OCI-LY3 (cell line): Measurements from ENCODE around the gene TTC13.

Experiments used
- EZH2phosphoT487 ChIP-seq: fragments of 200-600 bp; shearing (Covaris generic); IDR thresholded peaks from 2 replicates; pipeline ENCODE4 v1.6.1; 2018; ENCODE audit warnings: antibody characterized with exemption, mixed run types, low read depth
- TF ChIP-seq, protein P1 (sequence below): fragments of 200-600, 300-600 bp; sonication (generic); IDR thresholded peaks from 2 replicates; pipeline ENCODE4 v1.5.1; 2014; ENCODE audit warnings: antibody characterized with exemption, low read length, low read depth

DNA sequence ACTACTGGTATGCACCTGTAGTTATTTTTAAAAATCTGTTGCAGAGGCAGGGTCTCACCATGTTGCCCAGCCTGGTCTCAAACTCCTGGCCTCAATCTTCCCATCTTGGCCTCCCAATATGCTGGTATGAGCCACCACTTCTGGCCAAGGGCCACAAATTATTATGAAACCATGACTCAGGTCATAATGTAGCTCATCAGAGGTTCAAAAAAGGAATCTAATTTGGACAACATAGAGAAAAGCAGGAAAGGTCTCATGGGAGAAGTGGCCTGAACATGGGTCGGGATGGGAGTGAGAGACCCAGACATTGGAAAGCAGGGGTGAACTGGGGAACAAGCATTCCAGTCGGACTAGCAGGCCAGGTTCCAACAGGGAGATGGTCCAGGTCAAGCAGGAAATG, 65.2 kb downstream of the TTC13 start:
- TF ChIP-seq, protein P1, sequence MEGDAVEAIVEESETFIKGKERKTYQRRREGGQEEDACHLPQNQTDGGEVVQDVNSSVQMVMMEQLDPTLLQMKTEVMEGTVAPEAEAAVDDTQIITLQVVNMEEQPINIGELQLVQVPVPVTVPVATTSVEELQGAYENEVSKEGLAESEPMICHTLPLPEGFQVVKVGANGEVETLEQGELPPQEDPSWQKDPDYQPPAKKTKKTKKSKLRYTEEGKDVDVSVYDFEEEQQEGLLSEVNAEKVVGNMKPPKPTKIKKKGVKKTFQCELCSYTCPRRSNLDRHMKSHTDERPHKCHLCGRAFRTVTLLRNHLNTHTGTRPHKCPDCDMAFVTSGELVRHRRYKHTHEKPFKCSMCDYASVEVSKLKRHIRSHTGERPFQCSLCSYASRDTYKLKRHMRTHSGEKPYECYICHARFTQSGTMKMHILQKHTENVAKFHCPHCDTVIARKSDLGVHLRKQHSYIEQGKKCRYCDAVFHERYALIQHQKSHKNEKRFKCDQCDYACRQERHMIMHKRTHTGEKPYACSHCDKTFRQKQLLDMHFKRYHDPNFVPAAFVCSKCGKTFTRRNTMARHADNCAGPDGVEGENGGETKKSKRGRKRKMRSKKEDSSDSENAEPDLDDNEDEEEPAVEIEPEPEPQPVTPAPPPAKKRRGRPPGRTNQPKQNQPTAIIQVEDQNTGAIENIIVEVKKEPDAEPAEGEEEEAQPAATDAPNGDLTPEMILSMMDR = no peak
- no peak for TF ChIP-seq EZH2phosphoT487
